ENCODE data around the gene TMED4.

- no peak for TF ChIP-seq SUZ12 (IDR thresholded peaks at IDR 0.05; ENCODE audit: extremely low read depth, insufficient read depth, insufficient read length)
- no peak for TF ChIP-seq ZNF274 (IDR thresholded peaks at IDR 0.05; ENCODE audit: low read depth, low read length)
- TF ChIP-seq YY1 (IDR thresholded peaks at IDR 0.05; ENCODE audit: insufficient read depth, insufficient read length), result no peak
Measured at GRCh38 chr7:44555350-44555749, 26.7 kb downstream of the TMED4 start.
